AG04449 (cell line): Measurements from ENCODE around the gene D2HGDH.
"Not testable (repeated sequence)": the region's sequence is repeated elsewhere in the genome, so short reads cannot be mapped to it uniquely, and the experiment has no call there.

Experiments used
- CTCF ChIA-PET: fragments of 350-600 bp; formaldehyde crosslinking; extraction: SDS; loops from one replicate; lab custom pipeline; 2021; ENCODE audit warnings: antibody characterized with exemption; lab: Yijun Ruan, JAX
- POLR2A ChIA-PET: fragments of 400-600, 350-600 bp; formaldehyde crosslinking; extraction: SDS; loops from one replicate; lab custom pipeline; 2020; ENCODE audit warnings: antibody characterized with exemption, inconsistent platforms; lab: Yijun Ruan, JAX
- DNase-seq: peaks from one replicate; pipeline ENCODE4 v3.0.0-alpha.2; 2010; ENCODE audit warnings: low read depth, low spot score
- H3K4me3 ChIP-seq: 2 replicates; pipeline ENCODE4 v1.5.1; 2011; ENCODE audit warnings: low read depth, mild to moderate bottlenecking, control low read depth, low read length
- CTCF ChIP-seq: IDR thresholded peaks from one replicate; pipeline ENCODE4 v1.5.1; 2011; ENCODE audit warnings: mild to moderate bottlenecking, moderate library complexity, low read length, control low read depth, inconsistent platforms; ENCODE audit not compliant: insufficient read depth; ENCODE audit errors: missing control alignments

D2HGDH gene

GRCh38 chr2:241776336-241777169 is 42.1 kb downstream of the D2HGDH start, which contains the start of gene GAL3ST2:
Gene GAL3ST2 (plus strand): TSS chr2:241776822. CDS start chr2:241776956, 134 bp downstream.
- no peak for DNase-seq
- CTCF ChIA-PET: interaction anchor here (1.0 kb wide), 1 partner anchor 13 kb away, joined by 3 read pairs; no protein-coding TSS in a partner anchor
- no peak within 1 kb of the TSS for H3K4me3 ChIP-seq
- POLR2A ChIA-PET: no interaction called here
- no peak for TF ChIP-seq CTCF

- POLR2A ChIA-PET: no interaction called here
- no peak for DNase-seq
- CTCF ChIA-PET: no interaction called here
- no peak overlapping the region for H3K4me3 ChIP-seq
- TF ChIP-seq CTCF: no peak
Observed at GRCh38 chr2:241777170-241777685, 42.8 kb downstream of the D2HGDH start.

- CTCF ChIA-PET: no interaction called here
- POLR2A ChIA-PET: no interaction called here
- no peak for DNase-seq
- TF ChIP-seq CTCF: no peak
- no peak overlapping the region for H3K4me3 ChIP-seq
Observed at GRCh38 chr2:241777686-241778627, 43.5 kb downstream of the D2HGDH start.

- ChIA-PET POLR2A (no interaction called here), CTCF (no interaction called here)
- DNase-seq: no peak
Observed at GRCh38 chr2:241780939-241781569, 46.6 kb downstream of the D2HGDH start.

GRCh38 chr2:241782053-241782452 is 47.6 kb downstream of the D2HGDH start:
- DNase-seq, H3K4me3 ChIP-seq, CTCF ChIA-PET, POLR2A ChIA-PET: not testable (repeated sequence)

More at GRCh38 chr2:241780939-241781569, 46.6 kb downstream of the D2HGDH start:
- H3K4me3 ChIP-seq: no peak overlapping the region
- no peak for TF ChIP-seq CTCF

GRCh38 chr2:241788135-241788534 is 53.7 kb downstream of the D2HGDH start:
- CTCF ChIA-PET: no interaction called here
- DNase-seq: no peak
- H3K4me3 ChIP-seq: no peak overlapping the region
- TF ChIP-seq CTCF: no peak
- POLR2A ChIA-PET: no interaction called here
